Gastroesophageal sphincter (tissue), 4 donors: Measurements from ENCODE around the gene ANKRD24. TPM values are rescaled to one million over a fixed set of nuclear protein-coding genes. Genes with fewer than 3 reads are reported as not detected.
"Not testable (repeated sequence)": the region's sequence is repeated elsewhere in the genome, so short reads cannot be mapped to it uniquely, and the experiment has no call there.

Source experiments
- ATAC-seq: fragments of 150-250 bp; one replicate; pipeline ENCODE4 v1.9.1; 2016; ENCODE audit warnings: mild to moderate bottlenecking, moderate library complexity
- H3K27ac ChIP-seq, 4 donors: fragments of 200-600 bp; sonication (generic) in 3 of 4; 1 replicate in 3 of 4; 2 replicates in 1 of 4; pipeline ENCODE4 v1.5.1; 2016 to 2019
- H3K27me3 ChIP-seq: fragments of 200-600 bp; sonication (generic); one replicate; pipeline ENCODE4 v1.5.1; 2019
- H3K36me3 ChIP-seq, 2 donors: fragments of 200-600 bp; sonication (generic); one replicate each; pipeline ENCODE4 v1.5.1; 2019; ENCODE audit warnings: control low read depth in 1 of 2
- H3K4me1 ChIP-seq, 3 donors: fragments of 200-600 bp; sonication (generic); 1 replicate in 2 of 3; 2 replicates in 1 of 3; pipeline ENCODE4 v1.5.1; 2016 to 2019; ENCODE audit warnings: control low read depth in 2 of 3
- H3K4me3 ChIP-seq, 2 donors: fragments of 200-600 bp; sonication (generic); one replicate each; pipeline ENCODE4 v1.5.1; 2019; ENCODE audit warnings: mild to moderate bottlenecking in 1 of 2, moderate library complexity in 1 of 2
- H3K9me3 ChIP-seq, 3 donors: fragments of 200-600 bp; sonication (generic); one replicate each; pipeline ENCODE4 v1.5.1; 2017 to 2019; ENCODE audit warnings: control low read depth in 2 of 3
- EP300 ChIP-seq: sonication (generic); formaldehyde crosslinking; IDR thresholded peaks from one replicate; pipeline ENCODE4 v1.6.1; 2017; ENCODE audit warnings: antibody characterized with exemption, mild to moderate bottlenecking
- POLR2A ChIP-seq, 2 donors: fragments of 450-650 bp; IDR thresholded peaks; one replicate each; pipeline ENCODE4 v1.6.1; 2017; ENCODE audit warnings: antibody characterized with exemption in 2 of 2, mild to moderate bottlenecking in 2 of 2, moderate library complexity in 1 of 2
- POLR2AphosphoS5 ChIP-seq: sonication (generic); formaldehyde crosslinking; IDR thresholded peaks from one replicate; pipeline ENCODE4 v1.6.1; 2017; ENCODE audit warnings: antibody characterized with exemption
- WGBS, 2 donors: methylation state at CpG; one replicate each; pipeline ENCODE4 v1.1.5; 2018; ENCODE audit warnings: low coverage in 1 of 2; 5-methylcytosine and 5-hydroxymethylcytosine counted together
- total RNA-seq, 4 donors: library from RNA; depleted of rRNA; stranded (reverse); fragments of >200 nt; gene quantifications; one replicate each; pipeline ENCODE4 v1.1.0, GENCODE V29; 2016
- TF ChIP-seq, protein P1 (sequence below), 4 experiments: fragments of 200-600 bp in 2 of 4; fragments of 450-650 bp in 2 of 4; sonication (generic) in 1 of 4; IDR thresholded peaks; one replicate each; pipeline ENCODE4 v1.5.1; 2017 to 2019; ENCODE audit warnings: antibody characterized with exemption in 4 of 4, mild to moderate bottlenecking in 2 of 4, moderate library complexity in 2 of 4

Gene ANKRD24
- total RNA-seq, 4 donors from 2014 or later: 0.12 to 2.6 (median 1.2) TPM

DNA sequence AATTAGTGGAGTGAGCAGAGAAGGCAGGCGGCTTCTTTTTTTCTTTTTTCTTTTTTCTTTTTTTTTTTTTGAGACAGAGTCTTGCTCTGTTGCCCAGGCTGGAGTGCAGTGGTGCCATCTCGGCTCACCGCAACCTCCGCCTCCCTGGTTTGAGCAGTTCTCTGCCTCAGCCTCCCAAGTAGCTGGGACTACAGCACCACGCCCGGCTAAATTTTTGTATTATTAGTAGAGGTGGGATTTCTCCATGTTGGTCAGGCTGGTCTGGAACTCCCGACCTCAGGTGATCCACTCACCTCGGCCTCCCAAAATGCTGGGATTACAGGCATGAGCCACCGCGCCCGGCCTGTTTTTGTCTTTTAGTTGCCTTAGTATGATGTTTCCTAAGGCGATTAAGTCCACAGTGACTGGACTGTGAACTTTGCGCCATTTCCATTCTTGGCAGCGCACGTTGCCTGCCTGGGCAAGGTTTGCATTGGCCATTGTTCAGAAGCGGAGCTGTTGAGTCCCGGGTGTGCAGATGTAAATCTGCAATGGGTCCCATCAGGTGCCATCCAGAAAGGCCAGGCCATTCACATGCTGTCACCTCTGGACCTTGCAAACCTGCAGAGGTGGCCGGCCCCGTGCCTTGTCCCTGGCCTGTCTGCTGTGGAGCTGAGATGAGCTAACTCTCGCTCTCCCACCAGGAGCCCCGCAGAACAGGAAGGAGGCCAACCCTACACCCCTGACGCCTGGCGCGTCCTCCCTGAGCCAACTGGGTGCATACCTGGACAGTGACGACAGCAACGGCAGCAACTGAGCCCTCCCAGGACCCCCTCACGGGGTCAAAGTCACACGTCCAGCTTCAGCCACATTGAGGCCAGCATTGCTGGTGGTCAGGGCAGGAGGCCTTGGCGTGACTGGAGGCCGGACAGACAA is 85.7 kb downstream of the ANKRD24 start:
- H3K4me1 ChIP-seq: peaks cover 0 to 9% (median 0%) of the 10 kb centered on the region in 3 donors
- WGBS, 2 donors: 79% methylated on average over 6 to 15 of the region's 30 CpGs
- peaks cover 0 to 95% of the 10 kb centered on the region in 2 donors for H3K36me3 ChIP-seq
- no peak overlapping the region for H3K4me3 ChIP-seq
- peaks cover 0 to 5% (median 0%) of the 10 kb centered on the region in 3 donors for H3K9me3 ChIP-seq
- ATAC-seq: no peak
- TF ChIP-seq EP300 (no peak), POLR2AphosphoS5 (no peak), POLR2A (IDR thresholded peaks at IDR 0.05) (no peak)
- TF ChIP-seq, protein P1, sequence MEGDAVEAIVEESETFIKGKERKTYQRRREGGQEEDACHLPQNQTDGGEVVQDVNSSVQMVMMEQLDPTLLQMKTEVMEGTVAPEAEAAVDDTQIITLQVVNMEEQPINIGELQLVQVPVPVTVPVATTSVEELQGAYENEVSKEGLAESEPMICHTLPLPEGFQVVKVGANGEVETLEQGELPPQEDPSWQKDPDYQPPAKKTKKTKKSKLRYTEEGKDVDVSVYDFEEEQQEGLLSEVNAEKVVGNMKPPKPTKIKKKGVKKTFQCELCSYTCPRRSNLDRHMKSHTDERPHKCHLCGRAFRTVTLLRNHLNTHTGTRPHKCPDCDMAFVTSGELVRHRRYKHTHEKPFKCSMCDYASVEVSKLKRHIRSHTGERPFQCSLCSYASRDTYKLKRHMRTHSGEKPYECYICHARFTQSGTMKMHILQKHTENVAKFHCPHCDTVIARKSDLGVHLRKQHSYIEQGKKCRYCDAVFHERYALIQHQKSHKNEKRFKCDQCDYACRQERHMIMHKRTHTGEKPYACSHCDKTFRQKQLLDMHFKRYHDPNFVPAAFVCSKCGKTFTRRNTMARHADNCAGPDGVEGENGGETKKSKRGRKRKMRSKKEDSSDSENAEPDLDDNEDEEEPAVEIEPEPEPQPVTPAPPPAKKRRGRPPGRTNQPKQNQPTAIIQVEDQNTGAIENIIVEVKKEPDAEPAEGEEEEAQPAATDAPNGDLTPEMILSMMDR (IDR thresholded peaks at IDR 0.05): no peak
- H3K27ac ChIP-seq: no peak overlapping the region
- no peaks in the 10 kb centered on the region for H3K27me3 ChIP-seq

DNA sequence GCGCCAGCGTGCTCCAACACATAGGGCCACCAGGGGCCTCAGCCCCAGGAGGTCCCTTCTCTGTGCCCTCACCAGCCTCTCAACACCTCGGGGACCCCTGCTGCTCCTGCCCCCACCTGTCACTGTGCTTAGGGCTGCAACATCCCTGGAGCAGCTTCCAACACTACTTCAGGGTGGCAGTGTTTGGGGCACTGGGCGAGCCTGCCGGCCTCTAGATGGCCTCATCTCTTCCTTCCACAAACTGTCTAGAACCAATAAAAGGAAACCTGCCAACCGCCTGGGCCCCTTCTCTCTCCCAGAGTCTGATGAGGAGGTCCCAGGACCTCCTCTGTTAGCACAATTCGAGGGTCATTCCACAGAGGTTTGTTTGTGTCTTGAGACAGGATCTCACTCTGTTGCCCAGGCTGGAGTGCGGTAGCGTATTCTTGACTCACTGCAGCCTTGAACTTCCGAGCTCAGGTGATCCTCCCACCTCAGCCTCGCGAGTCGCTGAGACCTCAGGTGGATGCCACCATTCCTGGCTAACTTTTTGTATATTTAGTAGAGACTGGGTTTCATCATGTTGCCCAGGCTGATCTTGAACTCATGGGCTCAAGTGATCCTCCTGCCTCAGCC is 86.4 kb downstream of the ANKRD24 start:
- no peak for ATAC-seq
- Histone ChIP-seq H3K4me3 (no peak overlapping the region), H3K27ac (no peak overlapping the region), H3K9me3 (peaks cover 0 to 5% (median 0%) of the 10 kb centered on the region in 3 donors), H3K4me1 (peaks cover 0 to 9% (median 0%) of the 10 kb centered on the region in 3 donors), H3K36me3 (peaks cover 0 to 91% of the 10 kb centered on the region in 2 donors), H3K27me3 (no peaks in the 10 kb centered on the region)
- TF ChIP-seq, protein P1 (IDR thresholded peaks at IDR 0.05): no peak
- no peak for TF ChIP-seq POLR2AphosphoS5
- no peak for TF ChIP-seq EP300
- no peak for TF ChIP-seq POLR2A (IDR thresholded peaks at IDR 0.05)
- WGBS, 2 donors: 79 to 86% methylated on average over 2 to 9 of the region's 13 CpGs

DNA sequence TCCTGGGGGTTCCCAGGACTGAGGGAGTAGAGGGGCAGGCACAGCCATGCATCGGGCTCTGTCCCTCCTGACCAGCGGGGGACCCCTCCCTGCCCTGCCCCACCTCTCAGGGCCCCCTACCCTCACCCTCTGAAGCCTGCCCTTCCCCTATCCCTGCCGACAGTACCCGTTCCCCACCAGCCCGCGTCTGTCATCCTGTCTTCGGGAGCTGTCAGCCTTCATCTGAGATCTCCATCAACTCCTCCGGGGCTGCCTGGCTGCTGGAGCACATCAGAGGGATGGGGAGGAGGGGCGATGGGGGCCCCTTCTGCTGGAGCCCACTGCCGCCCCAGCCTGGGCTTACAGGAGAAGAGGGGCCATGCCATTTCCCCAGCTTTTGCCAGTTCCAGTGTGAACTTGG is 90.4 kb downstream of the ANKRD24 start:
- no peak overlapping the region for H3K27ac ChIP-seq
- H3K9me3 ChIP-seq: peaks cover 0 to 5% (median 0%) of the 10 kb centered on the region in 3 donors
- H3K36me3 ChIP-seq: peaks cover 0 to 53% of the 10 kb centered on the region in 2 donors
- no peak for ATAC-seq
- no peak overlapping the region for H3K4me3 ChIP-seq
- no peak for TF ChIP-seq EP300
- no peak for TF ChIP-seq POLR2A (IDR thresholded peaks at IDR 0.05)
- TF ChIP-seq POLR2AphosphoS5: no peak
- TF ChIP-seq, protein P1 (IDR thresholded peaks at IDR 0.05): no peak
- peaks cover 0 to 9% (median 0%) of the 10 kb centered on the region in 3 donors for H3K4me1 ChIP-seq
- 62% methylated on average over 7 of the region's 10 CpGs; no CpG with 5 or more reads in 1 of the 2 donors for WGBS, 2 donors
- peaks cover 9% of the 10 kb centered on the region for H3K27me3 ChIP-seq

DNA sequence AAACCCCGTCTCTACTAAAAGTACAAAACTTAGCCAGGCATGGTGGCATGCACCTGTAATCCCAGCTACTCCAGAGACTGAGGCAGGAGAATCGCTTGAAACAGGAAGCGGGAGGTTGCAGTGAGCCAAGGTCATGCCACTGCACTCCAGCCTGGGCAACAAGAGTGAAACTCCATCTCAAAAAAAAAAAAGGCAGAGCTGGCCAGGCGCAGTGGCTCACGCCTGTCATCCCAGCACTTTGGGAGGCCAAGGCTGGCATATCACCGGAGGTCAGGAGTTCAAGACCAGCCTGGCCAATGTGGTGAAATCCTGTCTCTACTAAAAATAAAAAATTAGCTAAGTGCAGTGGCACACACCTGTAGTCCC is 91.8 kb downstream of the ANKRD24 start:
- 77 to 83% methylated on average over 3 to 5 of the region's 6 CpGs for WGBS, 2 donors
- not testable (repeated sequence) for H3K27ac ChIP-seq, ATAC-seq, H3K4me3 ChIP-seq, H3K9me3 ChIP-seq
- peaks cover 0 to 40% of the 10 kb centered on the region in 2 donors for H3K36me3 ChIP-seq
- peaks cover 23% of the 10 kb centered on the region for H3K27me3 ChIP-seq
- peaks cover 0 to 19% (median 4%) of the 10 kb centered on the region in 3 donors for H3K4me1 ChIP-seq

Other genes starting within 250 kb of the ANKRD24 start
- 1 to 10 TPM in 2 of 4 donors, under 1 TPM in 1, not detected in 1; 0.69 to 8.6 (median 7.3) TPM for gene NMRK2, start 249.6 kb upstream of the ANKRD24 start, total RNA-seq
- gene DAPK3, start 211.6 kb upstream of the ANKRD24 start, total RNA-seq: 100 to 1,000 TPM; 192 to 257 (median 235) TPM
- 1,000 to 10,000 TPM; 2,212 to 2,463 (median 2,311) TPM for gene EEF2, start 197.2 kb upstream of the ANKRD24 start, total RNA-seq
- gene PIAS4, start 175.0 kb upstream of the ANKRD24 start, total RNA-seq: 10 to 100 TPM; 15.3 to 26.4 (median 16.8) TPM
- 100 to 1,000 TPM in 1 of 4 donors, 10 to 100 TPM in 3; 65.6 to 122 (median 82.4) TPM for gene ZBTB7A, start 115.8 kb upstream of the ANKRD24 start, total RNA-seq
- gene MAP2K2, start 58.6 kb upstream of the ANKRD24 start, total RNA-seq: 100 to 1,000 TPM in 1 of 4 donors, 10 to 100 TPM in 3; 53.3 to 112 (median 69.7) TPM
- not detected for gene CREB3L3, start 29.1 kb upstream of the ANKRD24 start, total RNA-seq
- 10 to 100 TPM; 10.0 to 35.0 (median 27.1) TPM for gene SIRT6, start 126 bp upstream of the ANKRD24 start, total RNA-seq
- gene EBI3, start 46.8 kb downstream of the ANKRD24 start, total RNA-seq: 1 to 10 TPM in 1 of 4 donors, under 1 TPM in 2, not detected in 1; 0.54 to 8.2 (median 0.96) TPM
- gene YJU2, start 64.4 kb downstream of the ANKRD24 start, total RNA-seq: 10 to 100 TPM; 20.0 to 24.6 (median 21.6) TPM
- not detected for gene SHD, start 96.6 kb downstream of the ANKRD24 start, total RNA-seq
- under 1 TPM in 2 of 4 donors, not detected in 2; 0.35 to 0.67 TPM for gene TMIGD2, start 119.7 kb downstream of the ANKRD24 start, total RNA-seq
- gene FSD1, start 121.9 kb downstream of the ANKRD24 start, total RNA-seq: under 1 TPM in 1 of 4 donors, not detected in 3; 0.67 TPM
- gene STAP2, start 156.1 kb downstream of the ANKRD24 start, total RNA-seq: 1 to 10 TPM in 3 of 4 donors, not detected in 1; 1.4 to 5.6 (median 4.9) TPM
- gene MPND, start 160.9 kb downstream of the ANKRD24 start, total RNA-seq: 1 to 10 TPM; 4.7 to 7.5 (median 6.0) TPM
- gene SH3GL1, start 217.9 kb downstream of the ANKRD24 start, total RNA-seq: 10 to 100 TPM; 48.2 to 67.7 (median 53.0) TPM
- 10 to 100 TPM in 1 of 4 donors, 1 to 10 TPM in 3; 2.4 to 11.9 (median 7.4) TPM for gene CHAF1A, start 220.0 kb downstream of the ANKRD24 start, total RNA-seq